Thymus (tissue), 14 donors: ENCODE data around the gene C3orf52. TPM values are rescaled to one million over a fixed set of nuclear protein-coding genes. Genes with fewer than 3 reads are reported as not detected.
"Not testable (repeated sequence)": the region's sequence is repeated elsewhere in the genome, so short reads cannot be mapped to it uniquely, and the experiment has no call there.

ENCODE experiments used
- DNase-seq, 9 donors: peaks; one replicate each; pipeline ENCODE4 v3.0.0-alpha.2; 2013; ENCODE audit warnings: low spot score in 9 of 9, low read depth in 6 of 9, missing footprints in 1 of 9
- H3K27ac ChIP-seq, 2 donors: one replicate each; pipeline ENCODE4 v1.5.1; 2013; ENCODE audit warnings: control low read depth in 1 of 2, low read depth in 1 of 2, low read length in 1 of 2, mild to moderate bottlenecking in 1 of 2, moderate library complexity in 1 of 2
- H3K27me3 ChIP-seq, 2 donors: one replicate each; pipeline ENCODE4 v1.5.1; 2013; ENCODE audit warnings: low read length in 1 of 2; ENCODE audit not compliant: control insufficient read depth in 2 of 2, insufficient read depth in 1 of 2
- H3K36me3 ChIP-seq, 2 donors: one replicate each; pipeline ENCODE4 v1.5.1; 2013; ENCODE audit warnings: low read length in 1 of 2, mild to moderate bottlenecking in 1 of 2, moderate library complexity in 1 of 2; ENCODE audit not compliant: control insufficient read depth in 2 of 2, insufficient read depth in 2 of 2
- H3K4me1 ChIP-seq, 2 donors: one replicate each; pipeline ENCODE4 v1.5.1; 2013; ENCODE audit warnings: low read length in 2 of 2; ENCODE audit not compliant: control insufficient read depth in 2 of 2, insufficient read depth in 2 of 2
- H3K4me3 ChIP-seq, 2 donors: one replicate each; pipeline ENCODE4 v1.5.1; 2013; ENCODE audit warnings: low read length in 2 of 2, control low read depth in 1 of 2, mild to moderate bottlenecking in 1 of 2
- H3K9me3 ChIP-seq, 2 donors: one replicate each; pipeline ENCODE4 v1.5.1; 2013; ENCODE audit warnings: low read length in 1 of 2, mild to moderate bottlenecking in 1 of 2; ENCODE audit not compliant: control insufficient read depth in 2 of 2, insufficient read depth in 1 of 2
- WGBS: extraction: QIAGEN DNeasy Blood & Tissue Kit; methylation state at CpG from one replicate; pipeline ENCODE4 v1.1.7; 2013; 5-methylcytosine and 5-hydroxymethylcytosine counted together
- long read RNA-seq, 10 donors: transcript quantifications; one replicate each; lab custom pipeline, GENCODE V29; 2026
- polyA plus RNA-seq: library from polyadenylated mRNA; stranded (reverse); fragments of 200-250 nt; gene quantifications from one replicate; pipeline ENCODE4 v1.2.3, GENCODE V29; 2013
- total RNA-seq: library from RNA; stranded (reverse); fragments of 120-200 nt; gene quantifications from one replicate; pipeline ENCODE4 v1.2.4, GENCODE V29; 2013
- donor health status: healthy.

The C3orf52 gene, protein sequence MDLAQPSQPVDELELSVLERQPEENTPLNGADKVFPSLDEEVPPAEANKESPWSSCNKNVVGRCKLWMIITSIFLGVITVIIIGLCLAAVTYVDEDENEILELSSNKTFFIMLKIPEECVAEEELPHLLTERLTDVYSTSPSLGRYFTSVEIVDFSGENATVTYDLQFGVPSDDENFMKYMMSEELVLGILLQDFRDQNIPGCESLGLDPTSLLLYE
- total RNA-seq: 9.9 TPM
- 5.8 TPM for polyA plus RNA-seq
- long read RNA-seq, donor 1: 0 reads
- long read RNA-seq, donor 2, transcript C3orf52-201 (6 exons, 2,277 nt): major isoform, 8 of 109 reads
- long read RNA-seq, donor 2, partial matches to known transcripts: 26 of 109 reads
- long read RNA-seq, donor 2, other reads (novel, unspliced or antisense): 75 of 109 reads
- long read RNA-seq, donor 3, transcript C3orf52-201 (6 exons, 2,277 nt): major isoform, 12 of 40 reads
- long read RNA-seq, donor 3, partial matches to known transcripts: 5 of 40 reads
- long read RNA-seq, donor 3, other reads (novel, unspliced or antisense): 23 of 40 reads
- long read RNA-seq, donor 4, partial matches to known transcripts: 12 of 12 reads
- long read RNA-seq, donor 4, other reads (novel, unspliced or antisense): 0 of 12 reads
- long read RNA-seq, donor 5, partial matches to known transcripts: 43 of 56 reads
- long read RNA-seq, donor 5, other reads (novel, unspliced or antisense): 10 of 56 reads
- long read RNA-seq, donor 6: 0 reads
- long read RNA-seq, donor 7, partial matches to known transcripts: 13 of 57 reads
- long read RNA-seq, donor 7, other reads (novel, unspliced or antisense): 42 of 57 reads
- long read RNA-seq, donor 8, partial matches to known transcripts: 0 of 2 reads
- long read RNA-seq, donor 8, other reads (novel, unspliced or antisense): 0 of 2 reads
- long read RNA-seq, donor 9, transcript C3orf52-201 (6 exons, 2,277 nt): major isoform, 7 of 20 reads
- long read RNA-seq, donor 9, partial matches to known transcripts: 13 of 20 reads
- long read RNA-seq, donor 9, other reads (novel, unspliced or antisense): 0 of 20 reads
- long read RNA-seq, donor 10, partial matches to known transcripts: 0 of 4 reads
- long read RNA-seq, donor 10, other reads (novel, unspliced or antisense): 0 of 4 reads

DNA sequence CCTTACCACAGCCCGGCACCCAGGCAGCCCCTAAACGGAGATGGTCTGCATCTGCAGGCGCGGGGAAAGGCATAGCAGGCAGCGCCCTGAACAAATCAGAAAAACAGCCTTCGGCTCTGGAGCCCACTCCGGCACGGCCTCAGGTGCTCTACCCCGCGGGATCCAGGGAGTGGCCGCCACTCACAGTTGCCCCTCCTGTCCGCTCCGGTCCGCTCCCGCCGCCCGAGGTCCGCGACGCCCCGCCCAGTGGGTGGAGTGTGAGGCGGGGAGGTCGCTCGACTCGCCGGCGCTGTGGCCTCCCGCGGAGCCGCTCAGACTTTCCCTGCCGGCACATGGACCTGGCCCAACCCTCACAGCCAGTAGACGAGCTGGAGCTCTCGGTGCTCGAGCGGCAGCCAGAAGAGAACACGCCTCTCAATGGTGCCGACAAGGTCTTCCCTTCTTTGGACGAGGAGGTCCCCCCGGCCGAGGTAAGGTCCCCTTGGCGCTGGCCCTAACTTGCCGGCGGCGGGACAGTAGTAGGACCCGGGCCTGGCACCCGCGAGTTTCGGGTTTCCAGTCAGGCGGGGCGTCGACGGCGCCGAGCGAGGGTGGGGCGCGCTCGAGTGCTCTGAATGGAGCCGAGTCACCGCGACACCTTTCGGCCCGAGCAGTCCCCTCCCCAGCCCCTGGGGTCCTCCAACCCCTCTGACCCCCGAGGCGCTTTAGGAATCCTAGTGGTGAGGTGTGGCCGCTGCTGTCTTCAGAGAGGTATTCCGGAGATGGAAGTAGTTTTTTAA is at the start of gene C3orf52:
TSS of gene C3orf52 (plus strand) at position 314 of the 779 bp plus-strand sequence. CDS start at position 333, 19 bp downstream.
- Histone ChIP-seq H3K27me3 (peaks cover 0 to 10% of the 10 kb centered on the region in 2 donors), H3K4me3 (peak within 1 kb of the TSS; percentile 73 to 87), H3K9me3 (no peaks in the 10 kb centered on the region), H3K4me1 (peaks cover 30 to 46% of the 10 kb centered on the region in 2 donors), H3K27ac (peak within 1 kb of the TSS; percentile 32 to 81), H3K36me3 (no peaks in the 10 kb centered on the region)
- peak in 4 of 9 donors; percentile 35 to 73 (median 53) for DNase-seq
- WGBS: 1% methylated on average over 67 of the region's 67 CpGs

DNA sequence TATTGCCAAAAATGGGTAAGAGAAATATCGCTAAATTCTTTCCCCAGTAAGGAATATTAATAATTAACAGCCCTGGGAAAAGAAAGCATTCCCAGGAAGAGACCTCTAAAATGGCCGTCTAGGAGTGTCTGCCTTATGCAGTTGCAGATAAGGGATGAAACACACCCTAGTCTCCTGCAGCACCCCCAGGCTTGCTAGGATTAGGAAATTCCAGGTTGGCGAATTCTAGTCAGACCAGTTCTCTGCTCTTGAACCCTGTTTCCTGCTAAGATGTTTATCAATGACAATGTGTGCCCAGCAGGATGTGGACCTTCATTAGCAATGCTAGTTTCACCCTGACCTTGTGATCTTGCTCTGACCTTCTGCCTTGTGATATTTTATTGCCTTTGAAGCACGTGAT is 49.0 kb upstream of the C3orf52 start:
- H3K27ac ChIP-seq: not testable (repeated sequence)

DNA sequence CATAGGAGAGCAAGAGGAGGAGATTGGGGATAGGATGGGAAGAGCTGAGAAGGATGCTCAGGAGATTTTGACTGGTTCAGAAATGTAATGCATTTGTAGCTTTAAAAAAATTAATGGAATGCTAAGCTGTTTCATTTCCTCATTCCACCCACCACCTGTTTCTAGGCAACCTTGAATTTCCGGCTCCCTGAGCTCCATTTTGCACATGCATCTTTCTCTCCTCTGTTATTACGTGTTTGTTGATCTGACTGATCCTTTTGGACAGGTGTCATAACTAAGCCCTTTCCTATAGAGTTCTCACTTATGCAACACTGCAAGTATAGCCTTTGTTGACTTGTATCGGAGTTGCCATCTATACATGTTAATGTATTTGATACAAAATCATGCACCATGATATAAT is 47.3 kb upstream of the C3orf52 start:
- H3K36me3 ChIP-seq: no peaks in the 10 kb centered on the region
- H3K27ac ChIP-seq: no peak overlapping the region
- H3K4me1 ChIP-seq: peaks cover 2 to 4% of the 10 kb centered on the region in 2 donors
- H3K27me3 ChIP-seq: no peaks in the 10 kb centered on the region
- H3K4me3 ChIP-seq: no peak overlapping the region
- no peak for DNase-seq
- no peaks in the 10 kb centered on the region for H3K9me3 ChIP-seq
- WGBS: 91% methylated on average over 3 of the region's 3 CpGs

More for the DNA sequence above, 49.0 kb upstream of the C3orf52 start:
- not testable (repeated sequence) for DNase-seq, H3K4me1 ChIP-seq, H3K9me3 ChIP-seq, H3K4me3 ChIP-seq, H3K36me3 ChIP-seq, H3K27me3 ChIP-seq
- 92% methylated on average over 4 of the region's 4 CpGs for WGBS

DNA sequence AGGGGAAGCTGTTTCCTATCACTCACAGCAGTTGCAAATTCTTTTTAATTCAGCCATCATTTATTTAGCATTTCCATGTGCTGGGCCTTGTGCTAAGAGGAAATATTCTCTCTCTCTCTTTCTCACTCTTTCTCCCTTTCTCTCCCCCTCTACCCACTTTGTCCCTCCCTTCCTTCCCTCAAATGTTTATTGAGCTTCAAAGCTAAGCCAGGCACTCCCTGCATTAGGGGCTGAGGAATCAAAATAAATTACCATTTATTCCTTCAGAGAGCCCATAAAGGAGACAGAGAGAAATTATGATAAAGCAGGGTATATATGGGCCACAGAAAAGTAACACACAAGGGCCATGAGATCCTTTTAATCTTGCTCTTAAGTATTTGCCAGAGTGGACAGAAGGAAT is 44.9 kb upstream of the C3orf52 start:
- Histone ChIP-seq H3K27me3 (no peaks in the 10 kb centered on the region), H3K4me3 (no peak overlapping the region), H3K4me1 (peaks cover 4 to 8% of the 10 kb centered on the region in 2 donors), H3K27ac (no peak overlapping the region), H3K36me3 (no peaks in the 10 kb centered on the region), H3K9me3 (peaks cover 0 to 3% of the 10 kb centered on the region in 2 donors)
- no peak for DNase-seq

DNA sequence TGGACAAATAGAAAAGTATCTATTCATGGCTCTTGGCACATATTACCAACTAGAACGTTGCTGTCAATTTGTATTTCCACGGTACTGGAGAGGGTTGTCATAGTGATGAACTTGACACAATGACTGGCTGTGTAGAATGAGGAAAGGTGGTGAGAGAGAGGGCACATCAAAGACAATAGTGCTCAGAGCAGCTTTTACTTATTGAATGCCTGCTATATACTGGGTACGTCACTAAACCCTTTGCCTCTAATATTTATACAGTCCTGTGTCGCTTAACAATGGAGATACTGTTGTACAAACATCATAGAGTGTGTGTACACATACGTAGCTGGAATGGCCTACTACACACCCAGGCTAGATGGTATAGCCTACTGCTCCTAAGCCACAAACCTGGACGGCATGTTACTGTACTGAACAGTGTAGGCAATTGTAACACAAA is 43.3 kb upstream of the C3orf52 start:
- no peak for DNase-seq
- Histone ChIP-seq H3K27ac (no peak overlapping the region), H3K36me3 (no peaks in the 10 kb centered on the region), H3K27me3 (no peaks in the 10 kb centered on the region), H3K9me3 (peaks cover 0 to 3% of the 10 kb centered on the region in 2 donors), H3K4me3 (no peak overlapping the region), H3K4me1 (peaks cover 4 to 8% of the 10 kb centered on the region in 2 donors)
- 95% methylated on average over 6 of the region's 6 CpGs for WGBS

DNA sequence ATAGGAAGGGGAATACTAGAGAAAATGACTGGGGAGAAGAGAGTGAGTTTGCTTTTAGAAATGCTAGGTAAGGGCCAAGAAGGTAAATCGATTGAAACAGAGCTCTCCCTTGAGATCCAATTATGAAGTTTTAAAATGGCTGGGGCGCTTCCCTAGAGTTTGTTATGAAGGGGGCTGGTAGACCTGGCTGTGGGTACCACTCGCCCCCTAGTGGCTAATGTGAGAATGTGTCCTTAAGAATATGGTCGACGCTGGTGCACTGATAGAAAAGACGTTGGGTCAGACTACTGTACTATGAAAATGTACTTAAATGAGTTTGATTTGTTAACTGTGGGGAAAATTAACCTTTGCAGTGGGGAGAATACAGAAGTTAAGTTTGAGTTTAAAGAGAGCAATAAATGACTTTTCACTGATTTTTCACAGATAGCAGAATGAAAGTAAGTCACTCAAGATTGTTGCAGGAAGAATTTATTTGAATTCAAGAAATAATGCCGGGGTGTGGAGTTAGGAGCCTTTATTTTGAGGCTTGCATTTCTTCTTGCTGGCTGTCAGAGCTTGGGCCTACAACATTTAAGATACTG is 42.5 kb upstream of the C3orf52 start:
- H3K9me3 ChIP-seq: peaks cover 0 to 3% of the 10 kb centered on the region in 2 donors
- peaks cover 2 to 8% of the 10 kb centered on the region in 2 donors for H3K4me1 ChIP-seq
- H3K36me3 ChIP-seq: no peaks in the 10 kb centered on the region
- 15% methylated on average over 7 of the region's 7 CpGs for WGBS
- H3K27ac ChIP-seq: peak overlapping the region in 1 of 2 donors; percentile 5
- no peaks in the 10 kb centered on the region for H3K27me3 ChIP-seq
- DNase-seq: peak; percentile 42 to 82 (median 57)
- H3K4me3 ChIP-seq: no peak overlapping the region

DNA sequence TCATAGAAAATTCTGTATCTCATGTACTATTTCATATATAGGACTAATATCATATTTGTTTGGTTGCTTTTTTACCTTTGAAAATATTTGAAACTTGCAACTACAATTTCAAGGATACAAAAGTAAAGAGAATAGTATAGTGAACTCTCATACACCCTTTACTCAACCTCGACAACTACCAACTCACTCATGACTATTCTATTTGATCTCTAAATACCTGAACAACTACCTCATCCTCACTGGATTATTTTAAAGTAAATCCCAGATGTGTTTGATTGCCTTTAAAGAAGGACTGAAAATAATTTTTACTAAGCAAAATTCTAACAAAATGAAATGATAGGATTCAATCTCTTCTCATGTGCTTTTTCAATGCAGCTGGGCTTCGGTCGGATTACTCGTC is 39.6 kb upstream of the C3orf52 start:
- H3K4me3 ChIP-seq: no peak overlapping the region
- no peak for DNase-seq
- H3K27ac ChIP-seq: no peak overlapping the region
- peaks cover 0 to 3% of the 10 kb centered on the region in 2 donors for H3K9me3 ChIP-seq
- WGBS: 65% methylated on average over 4 of the region's 4 CpGs
- H3K36me3 ChIP-seq: no peaks in the 10 kb centered on the region
- H3K4me1 ChIP-seq: peaks cover 2 to 4% of the 10 kb centered on the region in 2 donors
- H3K27me3 ChIP-seq: no peaks in the 10 kb centered on the region

DNA sequence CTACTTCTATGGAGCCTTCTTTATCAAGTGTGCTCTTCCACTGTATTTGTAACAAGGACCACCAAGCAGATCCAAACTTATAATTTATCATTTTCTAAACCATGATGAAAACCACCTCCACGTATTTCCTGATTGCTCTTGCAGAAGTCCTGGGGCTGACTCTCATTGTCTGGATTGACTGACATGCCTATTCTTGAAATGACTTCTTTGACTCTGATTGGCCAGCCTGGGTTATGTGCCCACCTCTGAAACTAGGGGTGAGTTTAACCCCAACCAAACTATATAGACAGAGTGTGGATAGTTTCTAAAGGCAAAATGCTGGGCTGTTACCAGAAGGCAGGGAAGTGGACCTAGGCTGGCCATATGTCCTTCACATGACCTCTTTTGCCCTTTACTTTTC is 38.9 kb upstream of the C3orf52 start:
- Histone ChIP-seq H3K4me1 (peaks cover 2 to 4% of the 10 kb centered on the region in 2 donors), H3K27ac (no peak overlapping the region), H3K9me3 (peaks cover 0 to 3% of the 10 kb centered on the region in 2 donors), H3K36me3 (no peaks in the 10 kb centered on the region), H3K27me3 (no peaks in the 10 kb centered on the region), H3K4me3 (no peak overlapping the region)
- no peak for DNase-seq
- 92% methylated on average over 1 of the region's 1 CpG for WGBS
